Adrenal gland (tissue), 5 donors: ENCODE measurements around the gene TINAGL1.

Experiments used
- POLR2A ChIP-seq, 2 donors: fragments of 450-650 bp; IDR thresholded peaks; one replicate each; pipeline ENCODE4 v1.6.1; 2017; ENCODE audit warnings: antibody characterized with exemption in 2 of 2, mild to moderate bottlenecking in 2 of 2, moderate library complexity in 1 of 2
- TF ChIP-seq, protein P1 (sequence below), 6 experiments: fragments of 450-650 bp in 4 of 6; fragments of 200-600 bp in 2 of 6; sonication (generic) in 1 of 6; IDR thresholded peaks; 1 replicate in 5 of 6; 2 replicates in 1 of 6; pipeline versions ENCODE4 v1.5.1 to v1.8.0; 2016 to 2021; ENCODE audit warnings: antibody characterized with exemption in 6 of 6, mild to moderate bottlenecking in 2 of 6, moderate library complexity in 1 of 6
- donor health status: DM: no; HTN: no; CAD: no.

DNA sequence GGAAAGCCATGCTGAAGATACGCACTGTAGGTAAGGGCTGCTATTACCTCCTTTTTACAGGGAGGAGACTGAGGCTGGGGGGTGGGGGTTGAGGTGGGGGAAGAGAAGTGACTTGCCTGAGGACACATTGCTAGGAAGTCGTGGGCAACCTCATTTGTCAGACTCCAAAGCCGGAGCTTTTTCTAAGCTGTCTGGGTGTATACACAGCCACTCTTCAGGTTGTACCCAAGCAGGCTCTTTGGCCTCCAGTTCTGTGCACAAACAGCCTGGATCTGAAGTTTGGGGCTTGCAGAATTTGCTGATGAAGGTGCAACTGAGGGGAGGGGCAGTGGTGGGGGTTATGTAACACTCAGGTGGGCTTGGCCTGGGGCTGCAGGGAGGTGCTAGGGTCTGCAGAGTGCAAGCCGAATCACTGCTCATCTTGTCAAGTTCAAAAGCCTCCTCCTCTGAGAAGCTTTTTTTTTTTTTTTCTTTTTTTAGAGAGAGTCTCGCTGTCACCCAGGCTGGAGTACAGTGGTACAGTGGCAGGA lies 16.9 kb downstream of the TINAGL1 start:
- no peak for TF ChIP-seq POLR2A (IDR thresholded peaks at IDR 0.05)
- TF ChIP-seq, protein P1, sequence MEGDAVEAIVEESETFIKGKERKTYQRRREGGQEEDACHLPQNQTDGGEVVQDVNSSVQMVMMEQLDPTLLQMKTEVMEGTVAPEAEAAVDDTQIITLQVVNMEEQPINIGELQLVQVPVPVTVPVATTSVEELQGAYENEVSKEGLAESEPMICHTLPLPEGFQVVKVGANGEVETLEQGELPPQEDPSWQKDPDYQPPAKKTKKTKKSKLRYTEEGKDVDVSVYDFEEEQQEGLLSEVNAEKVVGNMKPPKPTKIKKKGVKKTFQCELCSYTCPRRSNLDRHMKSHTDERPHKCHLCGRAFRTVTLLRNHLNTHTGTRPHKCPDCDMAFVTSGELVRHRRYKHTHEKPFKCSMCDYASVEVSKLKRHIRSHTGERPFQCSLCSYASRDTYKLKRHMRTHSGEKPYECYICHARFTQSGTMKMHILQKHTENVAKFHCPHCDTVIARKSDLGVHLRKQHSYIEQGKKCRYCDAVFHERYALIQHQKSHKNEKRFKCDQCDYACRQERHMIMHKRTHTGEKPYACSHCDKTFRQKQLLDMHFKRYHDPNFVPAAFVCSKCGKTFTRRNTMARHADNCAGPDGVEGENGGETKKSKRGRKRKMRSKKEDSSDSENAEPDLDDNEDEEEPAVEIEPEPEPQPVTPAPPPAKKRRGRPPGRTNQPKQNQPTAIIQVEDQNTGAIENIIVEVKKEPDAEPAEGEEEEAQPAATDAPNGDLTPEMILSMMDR (IDR thresholded peaks at IDR 0.05): no peak
